NCI-H2029 (cell line): ENCODE results near the gene ARRDC4.

ENCODE experiments used
- DNase-seq: peaks from one replicate; lab custom pipeline; 2025; lab: John Stamatoyannopoulos, UW

ARRDC4 gene

DNA sequence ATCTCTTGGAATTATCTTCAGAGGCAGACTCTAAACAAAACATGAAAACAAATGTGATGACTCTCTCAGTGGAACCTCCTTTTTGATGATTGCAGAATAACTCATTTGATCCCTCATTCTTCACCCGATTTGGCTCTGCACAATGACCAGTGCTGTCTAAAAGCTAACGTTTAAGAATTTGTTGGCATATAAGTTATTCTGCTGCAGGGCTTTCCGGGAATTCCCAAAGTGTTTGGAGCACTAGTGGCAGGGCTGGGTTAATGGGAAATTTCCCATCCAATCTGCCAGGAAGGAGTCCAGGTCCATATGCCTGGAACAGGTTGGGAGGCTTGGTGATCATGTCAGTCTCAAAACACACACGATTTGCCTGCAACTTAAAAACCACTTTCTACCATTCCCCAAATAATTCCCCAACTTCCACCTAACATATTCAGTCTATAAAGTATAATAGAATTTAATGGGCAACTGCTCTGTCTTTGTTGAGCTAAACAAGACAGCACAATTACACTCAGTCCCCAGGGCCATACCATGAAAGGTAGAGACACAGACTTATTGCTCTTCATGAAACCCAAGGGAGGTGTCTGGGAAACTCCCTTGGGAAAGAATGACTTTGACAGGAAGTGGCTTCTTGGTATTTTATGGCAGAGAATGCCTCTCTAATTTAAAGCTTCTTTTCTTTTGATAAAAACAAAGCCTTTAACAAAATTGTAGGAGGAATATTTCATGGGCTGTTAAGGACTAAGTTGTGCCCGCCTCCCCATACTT, 38.0 kb downstream of the ARRDC4 start:
- no peak for DNase-seq

DNA sequence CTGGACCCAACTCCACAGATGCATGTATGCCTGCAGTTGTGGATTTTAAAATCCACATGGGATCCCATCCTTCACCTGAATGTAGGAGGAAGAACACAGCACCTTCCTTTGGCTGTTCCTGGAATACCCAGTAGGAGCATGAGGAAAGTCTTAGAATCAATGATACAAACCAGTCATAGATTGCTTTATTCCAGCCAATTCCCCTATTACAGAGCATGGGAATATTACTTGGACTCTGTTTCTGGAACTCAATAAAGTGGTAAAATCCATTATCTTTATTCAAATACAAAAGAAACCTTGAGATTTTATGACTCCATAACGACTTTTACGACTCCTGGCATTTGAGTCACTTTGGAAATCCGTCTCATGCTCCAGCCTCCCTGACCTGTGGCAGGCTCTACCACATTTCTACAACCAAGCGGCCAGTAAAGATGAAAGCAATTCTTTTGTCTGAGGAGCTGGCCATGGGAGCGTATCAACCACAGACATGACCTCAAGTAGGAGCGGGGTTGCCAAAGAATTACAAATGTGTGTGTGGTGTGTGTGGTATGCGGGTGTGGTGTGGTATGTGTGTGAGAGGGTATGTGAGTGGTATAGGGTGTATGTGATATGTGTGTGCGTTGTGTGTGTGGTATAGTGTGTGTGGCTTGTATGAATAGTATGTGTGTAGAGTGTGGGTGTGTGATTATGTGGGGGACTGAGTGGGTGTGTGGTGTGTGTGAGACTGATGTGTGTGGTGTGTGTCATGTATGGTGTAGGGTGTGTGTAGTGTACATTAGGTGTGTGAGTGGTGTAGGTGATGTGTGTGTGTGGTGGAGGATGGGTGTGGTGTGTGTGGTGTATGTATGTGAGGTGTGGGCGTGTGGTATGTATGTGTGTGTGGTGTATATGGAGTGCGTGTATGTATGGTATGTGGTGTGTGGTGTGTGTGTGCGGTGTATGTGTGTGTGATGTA, 40.0 kb downstream of the ARRDC4 start:
- DNase-seq = no peak

DNA sequence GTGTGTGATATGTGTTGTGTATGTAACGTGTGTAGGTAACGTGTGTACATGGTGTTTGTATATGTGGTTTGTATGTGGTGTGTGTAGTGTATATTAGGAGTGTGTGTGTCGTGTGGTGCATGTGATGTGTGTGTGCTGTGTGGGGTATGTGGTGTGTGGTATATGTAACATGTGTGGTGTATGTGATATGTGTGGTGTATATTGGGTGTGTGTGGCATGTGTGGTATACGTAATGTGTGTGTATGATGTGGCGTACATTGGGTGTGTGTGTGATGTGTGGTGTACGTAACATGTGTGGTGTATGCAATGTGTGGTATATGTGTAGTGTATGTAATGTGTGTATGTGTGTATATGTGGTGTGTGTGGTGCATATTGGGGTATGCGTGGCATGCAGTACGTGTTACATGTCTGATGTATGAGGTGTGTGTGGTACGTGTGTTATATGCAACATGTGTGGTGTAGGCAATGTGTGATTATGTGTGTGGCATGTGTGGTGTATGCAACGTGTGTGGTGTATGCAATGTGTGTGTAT, 41.2 kb downstream of the ARRDC4 start:
- DNase-seq = no peak

DNA sequence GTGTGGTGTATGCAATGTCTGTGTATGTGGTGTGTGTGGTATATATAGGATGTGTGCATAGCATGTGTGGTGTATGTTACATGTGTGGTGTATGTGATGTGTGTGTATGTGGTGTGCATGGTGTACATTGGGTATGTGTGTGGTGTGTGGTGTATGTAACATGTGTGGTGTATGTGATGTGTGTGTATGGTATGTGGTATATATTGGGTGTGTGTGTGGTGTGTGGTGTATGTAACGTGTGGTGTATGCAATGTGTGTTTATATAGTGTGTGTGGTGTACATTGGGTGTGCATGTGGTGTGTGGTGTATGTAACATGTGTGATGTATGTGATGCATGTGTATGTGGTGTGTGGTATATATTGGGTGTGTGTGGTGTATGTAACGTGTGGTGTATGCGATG, 41.9 kb downstream of the ARRDC4 start:
- DNase-seq = no peak

DNA sequence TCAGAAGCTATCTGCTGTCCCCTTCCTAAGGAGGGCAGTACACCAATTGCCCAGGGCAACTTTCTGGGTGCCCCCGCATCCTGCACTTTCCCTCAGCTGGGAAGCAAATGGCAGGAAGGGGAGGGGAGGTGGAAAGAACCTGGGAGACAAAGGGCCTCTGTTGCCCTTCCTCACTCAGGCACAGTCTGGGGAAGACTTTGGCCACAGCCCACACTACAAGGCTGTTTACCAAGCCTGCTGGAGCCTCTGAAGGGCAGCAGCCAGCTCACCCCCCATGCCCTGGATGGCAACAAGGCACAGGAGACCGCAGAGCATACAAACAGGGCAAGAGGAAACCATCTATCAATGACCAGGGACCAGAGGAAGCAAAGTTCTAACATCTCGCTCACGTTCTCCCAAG, 42.4 kb downstream of the ARRDC4 start:
- DNase-seq = no peak

DNA sequence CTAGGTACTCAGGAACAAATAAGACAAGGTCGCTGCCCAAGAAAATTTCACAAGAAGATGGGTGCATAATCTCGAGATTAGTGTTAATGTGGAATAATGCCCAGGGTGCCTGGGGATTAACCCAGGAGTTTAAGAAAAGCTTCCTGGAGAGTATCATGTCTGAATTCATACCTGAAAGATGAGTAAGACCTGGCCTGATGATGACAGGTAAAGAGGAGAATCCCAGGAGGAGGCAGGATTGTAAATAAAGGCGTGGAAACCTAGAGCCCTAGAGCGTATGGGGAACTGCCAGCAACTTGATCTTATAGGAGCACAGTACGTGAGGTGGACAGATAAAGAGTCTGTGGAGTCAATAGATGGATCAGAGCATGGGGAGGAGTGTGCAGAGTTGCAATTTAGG, 43.0 kb downstream of the ARRDC4 start:
- DNase-seq = no peak

DNA sequence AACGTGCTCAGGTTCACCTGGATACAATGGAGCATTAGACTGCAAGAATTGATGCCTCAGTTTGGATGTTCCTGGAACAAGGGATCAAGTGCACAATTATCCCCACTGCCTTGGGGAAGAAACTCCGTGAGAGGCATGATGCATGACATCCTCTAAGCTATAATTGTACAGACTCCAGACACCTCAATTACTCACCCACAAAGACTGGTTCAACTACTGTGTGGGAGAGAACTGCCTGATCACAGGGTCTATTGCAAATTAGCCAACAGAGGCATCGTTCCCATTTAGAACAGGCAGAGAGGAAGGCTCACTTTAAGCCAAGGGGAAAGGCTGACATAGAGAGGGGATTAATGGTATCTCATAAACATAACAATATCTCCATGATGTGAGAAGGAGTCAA, 43.5 kb downstream of the ARRDC4 start:
- DNase-seq = no peak

DNA sequence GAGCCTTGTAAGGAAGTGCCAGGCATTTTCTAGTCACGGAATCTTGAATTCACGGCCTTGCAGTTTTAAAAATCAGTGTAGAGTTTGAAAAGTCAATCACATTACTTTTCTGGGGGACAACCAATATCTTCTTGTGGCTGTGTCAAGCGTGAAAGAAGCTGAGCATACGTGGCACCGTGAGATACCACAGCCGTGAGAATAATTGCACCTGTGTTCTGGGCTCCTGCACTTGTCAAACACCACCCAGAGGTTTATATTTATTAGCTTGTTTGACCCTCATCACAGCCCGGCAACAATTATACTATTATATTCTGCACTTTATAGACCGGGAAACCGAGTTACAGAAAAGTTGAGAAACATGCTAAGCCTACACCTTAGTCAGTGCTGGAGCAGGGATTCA, 45.2 kb downstream of the ARRDC4 start:
- no peak for DNase-seq

DNA sequence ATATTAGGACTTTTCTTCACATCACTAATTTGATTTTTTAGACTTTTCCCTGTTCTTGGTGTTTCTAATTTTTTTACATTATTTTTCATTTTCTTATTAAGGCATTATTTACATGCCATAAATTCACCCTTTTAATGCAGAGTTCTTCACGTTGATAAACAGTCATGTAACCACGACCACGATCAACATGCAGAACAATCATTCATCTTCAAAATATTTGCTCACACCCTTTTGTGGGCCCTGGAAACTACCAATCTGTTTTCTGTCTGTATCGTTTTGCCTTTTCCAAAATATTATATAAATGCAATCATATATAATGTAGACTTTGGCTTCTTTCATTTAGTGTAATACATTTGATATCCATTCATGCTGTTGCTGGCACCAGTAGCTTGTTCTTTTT, 48.7 kb downstream of the ARRDC4 start:
- no peak for DNase-seq

DNA sequence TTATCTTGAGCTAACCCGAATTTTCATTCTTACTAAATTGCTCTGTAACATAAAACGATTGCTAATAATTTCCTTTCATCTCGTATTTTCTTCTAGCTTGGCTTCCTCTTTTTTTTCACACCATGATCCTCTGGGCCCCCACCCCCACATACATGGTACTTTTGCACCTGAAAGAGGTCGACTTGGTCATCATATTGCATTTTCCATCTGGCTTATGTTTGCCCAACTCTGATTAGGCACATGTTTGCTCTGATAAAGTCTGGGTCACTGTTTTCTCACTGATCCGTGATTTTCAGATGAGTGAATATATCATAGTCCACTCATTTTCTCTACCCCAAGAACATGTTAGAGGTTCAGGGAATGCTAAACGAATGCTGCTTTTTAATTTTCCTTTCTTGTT, 49.5 kb downstream of the ARRDC4 start:
- no peak for DNase-seq

DNA sequence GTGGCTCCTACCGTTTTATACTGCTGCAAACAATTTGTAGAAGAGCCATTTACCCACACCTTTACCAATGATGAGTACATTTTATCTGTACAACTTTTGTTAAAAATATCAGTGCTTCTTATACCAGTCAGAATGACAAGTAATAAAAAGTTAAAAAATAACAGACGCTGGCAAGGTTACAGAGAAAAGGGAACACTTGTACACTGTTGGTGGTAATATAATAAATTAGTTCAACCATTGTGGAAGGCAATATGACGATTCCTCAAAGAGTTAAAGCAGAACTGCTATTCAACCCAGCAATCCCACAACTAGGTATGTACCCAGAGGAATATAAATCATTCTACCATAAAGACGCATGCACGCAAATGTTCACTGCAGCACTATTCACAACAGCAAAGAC, 51.9 kb downstream of the ARRDC4 start:
- DNase-seq = no peak

DNA sequence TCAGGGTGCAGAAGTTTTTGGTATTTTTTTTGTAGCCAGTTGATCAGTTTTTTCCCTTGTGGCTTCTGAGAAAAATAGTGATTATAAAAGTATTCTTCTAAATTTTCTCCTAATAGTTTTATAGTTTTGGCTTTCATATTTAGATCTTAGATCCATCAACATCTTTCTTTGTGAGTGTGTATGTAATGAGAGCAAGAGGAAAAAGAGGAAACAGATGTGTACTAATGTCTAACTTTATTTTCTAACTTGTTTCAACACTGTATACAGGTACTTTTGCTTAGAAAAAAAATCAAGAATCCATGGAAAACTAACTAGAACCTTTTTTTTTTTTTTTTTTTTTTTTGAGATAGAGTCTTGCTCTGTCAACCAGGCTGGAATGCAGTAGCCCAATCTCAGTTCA, 53.1 kb downstream of the ARRDC4 start:
- DNase-seq = no peak

DNA sequence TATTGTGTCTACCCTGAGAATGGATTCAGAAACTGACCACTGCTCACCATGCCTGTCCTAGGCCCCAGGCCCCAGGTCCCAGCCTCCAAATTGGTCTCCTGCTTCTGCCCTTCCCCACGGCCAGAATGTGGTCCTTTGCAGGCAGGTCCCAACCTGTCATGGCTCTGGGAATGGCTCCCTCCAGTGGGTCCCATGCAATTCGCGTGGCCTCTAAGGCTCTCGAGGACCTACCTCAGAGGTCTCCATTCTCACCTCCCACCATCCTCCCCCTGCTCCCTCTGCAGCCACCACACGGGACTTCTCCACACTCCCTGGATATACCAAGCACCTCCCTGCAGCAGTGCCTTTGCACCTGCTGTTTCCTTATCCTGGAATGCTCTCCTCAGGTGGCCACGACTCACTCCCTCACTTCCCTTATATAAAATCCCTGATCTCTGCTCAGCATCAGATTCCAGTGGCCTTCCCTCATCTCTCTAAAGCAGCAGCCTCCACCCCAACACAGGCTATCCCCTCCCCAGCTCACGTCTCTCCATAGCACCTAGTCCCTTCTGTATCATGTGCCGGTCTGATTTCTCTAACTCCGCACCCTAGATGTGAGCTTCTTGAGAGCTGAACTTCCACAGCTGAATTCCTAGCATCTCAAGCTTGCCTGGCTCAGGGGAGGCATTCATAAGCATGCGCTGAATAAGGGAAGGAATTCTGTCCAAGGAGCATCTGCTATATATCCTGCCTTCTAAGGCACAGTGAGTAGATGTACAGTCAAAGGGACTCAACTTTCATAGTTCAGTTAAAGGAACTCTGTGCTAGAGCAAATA, 56.9 kb downstream of the ARRDC4 start:
- no peak for DNase-seq

DNA sequence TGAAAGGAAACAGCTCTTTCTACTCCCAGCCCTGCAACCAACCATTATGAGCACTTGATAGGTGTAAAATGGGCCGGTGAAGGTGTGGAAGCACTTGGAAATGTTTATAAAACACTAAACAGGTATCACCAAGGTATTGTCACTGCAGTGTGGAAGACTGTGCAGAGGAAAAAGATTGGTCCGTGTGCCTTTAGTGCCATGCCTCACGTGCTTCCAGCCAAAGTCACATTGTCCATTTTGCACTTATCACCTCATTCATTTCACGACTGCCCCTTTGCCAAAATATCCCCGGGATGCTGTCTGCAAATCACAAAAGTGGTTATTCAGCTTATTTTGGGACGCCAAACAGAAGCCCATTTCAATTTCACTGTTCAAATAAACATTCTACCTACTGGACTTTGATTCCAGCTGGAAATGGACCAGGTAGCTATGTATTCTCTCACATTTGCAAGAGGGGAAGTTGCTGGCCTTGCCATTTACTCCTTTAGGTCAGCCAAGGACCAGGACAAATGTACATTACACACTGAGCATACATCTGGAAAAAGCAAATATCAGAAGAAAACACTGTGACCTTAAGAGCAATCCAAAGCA, 58.4 kb downstream of the ARRDC4 start:
- no peak for DNase-seq
